ENCODE measurements around the gene NEBL. TPM values are rescaled to one million over a fixed set of nuclear protein-coding genes. Genes with fewer than 3 reads are reported as not detected.

Gene NEBL
- total RNA-seq, 4 donors from 2014 or later: 9.8 to 33.0 (median 16.4) TPM

DNA sequence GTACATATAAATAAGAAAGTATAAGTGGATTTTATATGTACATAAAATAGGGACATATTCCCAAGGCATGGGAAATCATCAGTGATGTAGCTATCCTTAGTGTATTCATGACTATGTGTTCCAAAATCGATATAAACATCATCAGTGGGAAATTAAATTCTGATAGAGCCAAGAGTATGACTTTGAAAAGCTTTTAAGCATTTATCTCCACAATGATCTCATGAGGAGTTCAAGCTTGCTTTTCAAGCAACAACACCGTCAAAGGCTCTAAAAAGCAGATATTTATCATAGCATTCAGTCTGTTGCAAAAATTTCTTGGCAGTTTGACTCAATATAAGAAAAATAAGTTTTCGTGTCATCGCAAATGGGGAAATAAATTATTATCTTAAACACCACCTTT is 14.5 kb upstream of the NEBL start:
- TF ChIP-seq, protein P1, sequence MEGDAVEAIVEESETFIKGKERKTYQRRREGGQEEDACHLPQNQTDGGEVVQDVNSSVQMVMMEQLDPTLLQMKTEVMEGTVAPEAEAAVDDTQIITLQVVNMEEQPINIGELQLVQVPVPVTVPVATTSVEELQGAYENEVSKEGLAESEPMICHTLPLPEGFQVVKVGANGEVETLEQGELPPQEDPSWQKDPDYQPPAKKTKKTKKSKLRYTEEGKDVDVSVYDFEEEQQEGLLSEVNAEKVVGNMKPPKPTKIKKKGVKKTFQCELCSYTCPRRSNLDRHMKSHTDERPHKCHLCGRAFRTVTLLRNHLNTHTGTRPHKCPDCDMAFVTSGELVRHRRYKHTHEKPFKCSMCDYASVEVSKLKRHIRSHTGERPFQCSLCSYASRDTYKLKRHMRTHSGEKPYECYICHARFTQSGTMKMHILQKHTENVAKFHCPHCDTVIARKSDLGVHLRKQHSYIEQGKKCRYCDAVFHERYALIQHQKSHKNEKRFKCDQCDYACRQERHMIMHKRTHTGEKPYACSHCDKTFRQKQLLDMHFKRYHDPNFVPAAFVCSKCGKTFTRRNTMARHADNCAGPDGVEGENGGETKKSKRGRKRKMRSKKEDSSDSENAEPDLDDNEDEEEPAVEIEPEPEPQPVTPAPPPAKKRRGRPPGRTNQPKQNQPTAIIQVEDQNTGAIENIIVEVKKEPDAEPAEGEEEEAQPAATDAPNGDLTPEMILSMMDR (IDR thresholded peaks at IDR 0.05): no peak
- TF ChIP-seq POLR2A (IDR thresholded peaks at IDR 0.05): no peak
- H3K4me3 ChIP-seq: no peak overlapping the region
- no peaks in the 10 kb centered on the region for H3K27me3 ChIP-seq
- H3K9me3 ChIP-seq: no peaks in the 10 kb centered on the region
- no peak for DNase-seq
- H3K36me3 ChIP-seq: no peaks in the 10 kb centered on the region
- no peaks in the 10 kb centered on the region for H3K4me1 ChIP-seq
- no peak overlapping the region for H3K27ac ChIP-seq

GRCh38 chr10:20909801-20910200 is 12.7 kb upstream of the NEBL start:
- Histone ChIP-seq H3K27me3 (no peaks in the 10 kb centered on the region), H3K27ac (no peak overlapping the region), H3K4me3 (no peak overlapping the region), H3K9me3 (no peaks in the 10 kb centered on the region), H3K4me1 (no peaks in the 10 kb centered on the region), H3K36me3 (no peaks in the 10 kb centered on the region)
- DNase-seq: no peak
- TF ChIP-seq, protein P1 (IDR thresholded peaks at IDR 0.05): no peak
- TF ChIP-seq POLR2A (IDR thresholded peaks at IDR 0.05): no peak

GRCh38 chr10:20908391-20908790 is 11.3 kb upstream of the NEBL start:
- Histone ChIP-seq H3K27me3 (no peaks in the 10 kb centered on the region), H3K9me3 (no peaks in the 10 kb centered on the region), H3K4me3 (no peak overlapping the region), H3K27ac (no peak overlapping the region), H3K4me1 (no peaks in the 10 kb centered on the region), H3K36me3 (no peaks in the 10 kb centered on the region)
- TF ChIP-seq, protein P1 (IDR thresholded peaks at IDR 0.05): no peak
- no peak for TF ChIP-seq POLR2A (IDR thresholded peaks at IDR 0.05)
- DNase-seq: no peak

- TF ChIP-seq POLR2A (IDR thresholded peaks at IDR 0.05): no peak
- TF ChIP-seq, protein P1 (IDR thresholded peaks at IDR 0.05): no peak
These were observed 6.7 kb upstream of the NEBL start for GRCh38 chr10:20903635-20904390.

GRCh38 chr10:20901110-20901509 is 4.0 kb upstream of the NEBL start:
- DNase-seq: no peak
- Histone ChIP-seq H3K4me1 (no peaks in the 10 kb centered on the region), H3K9me3 (no peaks in the 10 kb centered on the region), H3K36me3 (no peaks in the 10 kb centered on the region), H3K27me3 (no peaks in the 10 kb centered on the region), H3K4me3 (no peak overlapping the region), H3K27ac (no peak overlapping the region)
- TF ChIP-seq POLR2A (IDR thresholded peaks at IDR 0.05): no peak
- TF ChIP-seq, protein P1 (IDR thresholded peaks at IDR 0.05): no peak

More at GRCh38 chr10:20903635-20904390, 6.7 kb upstream of the NEBL start:
- Histone ChIP-seq H3K27ac (no peak overlapping the region), H3K4me1 (no peaks in the 10 kb centered on the region), H3K27me3 (no peaks in the 10 kb centered on the region), H3K4me3 (no peak overlapping the region), H3K36me3 (no peaks in the 10 kb centered on the region), H3K9me3 (no peaks in the 10 kb centered on the region)
- DNase-seq: no peak
